GM12874 (cell line): ENCODE results near the gene PDS5B.

Experiments used
- TF ChIP-seq, protein P1 (sequence below): IDR thresholded peaks from 2 replicates; pipeline ENCODE4 v1.5.1; 2011; ENCODE audit warnings: low read depth, mild to moderate bottlenecking, control low read depth, low read length, moderate library complexity; ENCODE audit not compliant: insufficient read depth

PDS5B gene

DNA sequence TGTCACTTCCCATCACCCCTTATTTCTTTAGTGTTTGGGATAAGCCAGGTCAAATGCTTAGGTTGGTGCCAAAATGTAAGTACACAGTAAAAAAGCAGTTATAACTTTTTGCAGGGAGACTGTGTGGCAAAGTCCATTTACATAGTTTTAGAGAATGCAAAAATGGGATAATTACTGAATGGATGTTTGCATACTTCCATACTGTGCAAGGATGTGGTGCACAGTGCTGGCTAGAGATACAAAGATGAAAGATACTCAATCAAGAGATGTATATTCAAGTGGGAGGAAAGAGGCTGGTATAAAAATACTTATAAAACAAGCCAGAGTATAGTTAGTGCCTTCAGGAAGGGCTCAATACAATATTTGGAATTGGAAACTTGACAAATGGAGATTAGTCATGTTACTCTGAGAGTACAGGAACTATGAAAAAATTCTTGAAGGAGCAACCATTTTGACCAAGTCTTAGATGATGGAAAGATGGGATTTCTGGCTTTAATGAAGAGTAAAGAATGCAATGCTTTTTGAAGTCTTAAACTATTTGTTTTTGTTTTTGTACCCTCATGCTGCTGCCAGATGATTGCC is 8.0 kb downstream of the PDS5B start:
- TF ChIP-seq, protein P1, sequence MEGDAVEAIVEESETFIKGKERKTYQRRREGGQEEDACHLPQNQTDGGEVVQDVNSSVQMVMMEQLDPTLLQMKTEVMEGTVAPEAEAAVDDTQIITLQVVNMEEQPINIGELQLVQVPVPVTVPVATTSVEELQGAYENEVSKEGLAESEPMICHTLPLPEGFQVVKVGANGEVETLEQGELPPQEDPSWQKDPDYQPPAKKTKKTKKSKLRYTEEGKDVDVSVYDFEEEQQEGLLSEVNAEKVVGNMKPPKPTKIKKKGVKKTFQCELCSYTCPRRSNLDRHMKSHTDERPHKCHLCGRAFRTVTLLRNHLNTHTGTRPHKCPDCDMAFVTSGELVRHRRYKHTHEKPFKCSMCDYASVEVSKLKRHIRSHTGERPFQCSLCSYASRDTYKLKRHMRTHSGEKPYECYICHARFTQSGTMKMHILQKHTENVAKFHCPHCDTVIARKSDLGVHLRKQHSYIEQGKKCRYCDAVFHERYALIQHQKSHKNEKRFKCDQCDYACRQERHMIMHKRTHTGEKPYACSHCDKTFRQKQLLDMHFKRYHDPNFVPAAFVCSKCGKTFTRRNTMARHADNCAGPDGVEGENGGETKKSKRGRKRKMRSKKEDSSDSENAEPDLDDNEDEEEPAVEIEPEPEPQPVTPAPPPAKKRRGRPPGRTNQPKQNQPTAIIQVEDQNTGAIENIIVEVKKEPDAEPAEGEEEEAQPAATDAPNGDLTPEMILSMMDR: no peak

DNA sequence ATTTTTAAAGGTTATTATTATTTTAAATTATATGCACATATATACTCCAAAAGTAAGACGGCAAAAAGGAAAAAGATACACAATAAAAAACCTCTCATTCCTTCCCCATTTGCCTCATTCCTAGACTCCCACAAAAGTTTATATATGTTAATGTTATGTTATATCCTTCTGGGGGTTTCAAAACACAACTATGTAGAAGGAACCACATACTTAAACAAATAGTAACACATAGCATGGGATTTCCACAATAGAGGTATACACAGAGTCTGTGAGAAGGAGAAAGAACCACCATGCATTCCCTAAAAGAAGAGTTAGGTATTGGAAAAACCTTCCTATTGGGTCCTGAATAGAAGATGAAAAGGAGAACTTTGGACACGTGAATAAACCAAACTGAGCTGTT is 9.1 kb downstream of the PDS5B start:
- TF ChIP-seq, protein P1: no peak

DNA sequence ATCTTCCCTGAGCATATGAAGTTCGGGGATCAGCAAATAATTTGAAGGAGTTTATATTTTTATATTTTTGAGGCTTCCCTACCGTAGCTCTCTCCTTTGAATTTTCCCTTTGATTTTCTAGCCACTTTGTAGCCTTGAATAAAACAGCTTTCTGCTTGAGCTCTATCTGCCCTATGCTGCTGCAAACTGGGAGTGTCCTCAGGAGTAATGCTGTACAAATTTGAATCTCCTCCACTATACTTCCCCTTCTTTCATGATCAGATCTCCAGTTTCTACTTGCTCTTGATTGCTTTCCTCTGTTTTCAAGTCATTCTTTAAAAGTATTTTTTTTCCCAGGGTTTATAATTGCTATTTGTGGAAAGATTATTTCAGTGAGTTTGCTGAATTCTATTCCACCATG is 14.6 kb downstream of the PDS5B start:
- TF ChIP-seq, protein P1: no peak

DNA sequence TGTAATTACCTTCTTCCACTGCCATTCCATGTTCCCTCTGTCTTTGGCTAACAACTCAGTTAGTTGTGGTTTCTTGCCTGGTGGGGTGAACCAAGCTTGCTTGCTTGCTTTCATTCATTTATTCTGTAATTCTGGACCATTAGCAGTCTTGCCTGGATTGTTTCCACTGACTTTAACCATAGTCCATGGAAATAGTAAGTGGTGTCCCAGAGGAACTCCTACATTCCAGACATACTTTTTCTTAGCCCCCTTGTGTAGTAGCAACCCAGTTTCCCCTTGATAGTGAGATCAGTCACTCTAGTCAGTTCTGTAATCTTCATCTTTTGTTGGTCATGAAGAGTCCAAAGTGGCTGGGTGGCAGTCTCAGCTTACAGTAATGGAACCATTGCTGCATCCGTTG is 23.2 kb downstream of the PDS5B start:
- TF ChIP-seq, protein P1: no peak

DNA sequence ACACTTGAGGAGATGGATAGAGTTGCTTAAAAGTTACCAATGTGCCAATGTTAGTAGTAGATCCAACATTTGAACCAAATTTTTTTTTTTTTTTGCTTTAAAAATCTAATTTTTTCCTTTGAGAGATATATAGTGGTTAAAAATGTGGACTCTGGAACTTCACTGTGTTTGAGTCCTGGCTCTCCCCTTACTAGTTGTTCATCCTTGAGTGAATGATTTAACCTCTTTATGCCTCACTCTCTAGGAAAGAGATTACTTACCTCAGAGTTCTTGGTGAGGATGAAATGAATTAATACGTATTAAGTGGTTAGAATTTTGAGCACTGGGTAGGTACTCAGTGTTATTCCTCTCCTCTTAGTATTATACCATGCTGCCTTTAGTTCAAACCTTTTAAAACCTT is 24.3 kb downstream of the PDS5B start:
- TF ChIP-seq, protein P1: no peak

DNA sequence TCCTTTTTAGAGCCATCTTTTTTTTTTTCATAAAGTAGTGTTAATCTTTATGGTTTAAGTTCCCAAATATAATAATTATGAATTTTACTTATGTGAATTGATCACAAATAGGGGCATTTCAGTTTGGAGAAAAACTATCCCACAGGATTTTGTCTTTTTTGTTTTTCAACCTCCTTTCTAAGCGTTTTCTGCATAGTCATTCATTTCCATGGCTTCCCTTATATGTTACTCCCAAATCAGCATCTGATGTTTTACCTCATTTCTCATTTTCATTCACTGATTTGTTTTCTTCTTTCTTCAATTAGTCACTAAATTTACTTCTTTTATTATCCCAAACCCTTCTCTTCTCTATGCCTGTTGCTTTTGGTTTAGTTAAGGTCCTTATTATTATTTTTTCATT is 24.7 kb downstream of the PDS5B start:
- TF ChIP-seq, protein P1: no peak

DNA sequence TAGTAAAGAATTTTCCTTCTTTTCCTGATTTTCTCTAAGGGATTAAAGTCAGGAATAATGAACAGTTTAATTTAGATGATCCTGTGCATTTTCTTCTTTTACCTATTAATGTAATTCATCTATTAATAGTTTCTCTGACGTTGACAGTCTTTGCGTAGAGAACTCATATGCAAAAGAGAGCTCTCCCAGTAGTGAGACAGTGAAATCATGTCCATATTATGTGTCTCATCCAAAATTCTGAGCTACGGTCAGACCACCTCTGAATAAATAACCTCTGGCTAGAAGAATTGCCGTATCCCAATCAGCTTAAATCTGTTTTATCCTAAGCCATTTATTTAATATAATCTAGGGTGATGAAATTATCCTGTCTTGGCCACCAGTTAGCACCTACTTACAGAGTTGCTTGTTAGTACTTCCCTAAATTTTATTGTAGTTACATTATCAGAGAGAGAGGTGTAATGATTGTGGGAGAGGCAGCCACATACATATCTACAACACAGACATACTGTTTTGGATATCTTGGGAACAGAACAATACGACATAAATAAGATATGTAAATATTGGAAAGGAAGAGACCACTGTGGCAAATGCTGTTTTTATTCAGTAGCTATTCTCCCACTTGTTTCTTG is 30.7 kb downstream of the PDS5B start:
- TF ChIP-seq, protein P1: no peak
